HG02763 (cell line): ENCODE results near the gene KDM2A.
"Not testable (repeated sequence)": the region's sequence is repeated elsewhere in the genome, so short reads cannot be mapped to it uniquely, and the experiment has no call there.

ENCODE experiments used
- ATAC-seq: cut with Tn5 transposase; IDR thresholded peaks from one replicate; pipeline ENCODE4 v1.9.1; 2021; ENCODE audit warnings: mild to moderate bottlenecking, moderate library complexity; ENCODE audit not compliant: unreplicated experiment

KDM2A gene

GRCh38 chr11:67165623-67166022, 46.6 kb downstream of the KDM2A start:
- ATAC-seq: no peak

- no peak for ATAC-seq
Measured at GRCh38 chr11:67167091-67167490, 48.0 kb downstream of the KDM2A start.

GRCh38 chr11:67167719-67168118, 48.7 kb downstream of the KDM2A start:
- ATAC-seq: no peak

- ATAC-seq: not testable (repeated sequence)
Measured at GRCh38 chr11:67168911-67169310, 49.8 kb downstream of the KDM2A start.

GRCh38 chr11:67174311-67174710, 55.2 kb downstream of the KDM2A start:
- no peak for ATAC-seq

GRCh38 chr11:67177399-67178281, 58.6 kb downstream of the KDM2A start:
- no peak for ATAC-seq

- ATAC-seq: no peak
Measured at GRCh38 chr11:67178421-67178820, 59.4 kb downstream of the KDM2A start.

GRCh38 chr11:67178878-67179277, 59.8 kb downstream of the KDM2A start:
- no peak for ATAC-seq

GRCh38 chr11:67179892-67180490, 60.9 kb downstream of the KDM2A start:
- ATAC-seq: no peak

- ATAC-seq: no peak
Measured at GRCh38 chr11:67194096-67194495, 75.0 kb downstream of the KDM2A start.

- no peak for ATAC-seq
Measured at GRCh38 chr11:67195971-67196456, 77.0 kb downstream of the KDM2A start.

- no peak for ATAC-seq
Measured at GRCh38 chr11:67197606-67198005, 78.5 kb downstream of the KDM2A start.

- not testable (repeated sequence) for ATAC-seq
Measured at GRCh38 chr11:67198781-67199180, 79.7 kb downstream of the KDM2A start.

GRCh38 chr11:67199751-67200150, 80.7 kb downstream of the KDM2A start:
- ATAC-seq: no peak

GRCh38 chr11:67202028-67202427, 83.0 kb downstream of the KDM2A start:
- no peak for ATAC-seq

- no peak for ATAC-seq
Measured at GRCh38 chr11:67204822-67205221, 85.8 kb downstream of the KDM2A start.

- not testable (repeated sequence) for ATAC-seq
Measured at GRCh38 chr11:67209222-67209621, 90.2 kb downstream of the KDM2A start.

GRCh38 chr11:67211656-67212436, 92.8 kb downstream of the KDM2A start:
- ATAC-seq: no peak

- ATAC-seq: no peak
Measured at GRCh38 chr11:67213178-67213621, 94.1 kb downstream of the KDM2A start.

GRCh38 chr11:67227726-67228125, 108.7 kb downstream of the KDM2A start:
- ATAC-seq: no peak

- ATAC-seq: no peak
Measured at GRCh38 chr11:67230406-67230805, 111.3 kb downstream of the KDM2A start.
